HG03520 (cell line): Measurements from ENCODE around the gene XPNPEP2.

Source experiments
- ATAC-seq: cut with Tn5 transposase; IDR thresholded peaks from one replicate; pipeline ENCODE4 v1.9.1; 2021; ENCODE audit warnings: mild to moderate bottlenecking, moderate library complexity; ENCODE audit not compliant: unreplicated experiment

Gene XPNPEP2

DNA sequence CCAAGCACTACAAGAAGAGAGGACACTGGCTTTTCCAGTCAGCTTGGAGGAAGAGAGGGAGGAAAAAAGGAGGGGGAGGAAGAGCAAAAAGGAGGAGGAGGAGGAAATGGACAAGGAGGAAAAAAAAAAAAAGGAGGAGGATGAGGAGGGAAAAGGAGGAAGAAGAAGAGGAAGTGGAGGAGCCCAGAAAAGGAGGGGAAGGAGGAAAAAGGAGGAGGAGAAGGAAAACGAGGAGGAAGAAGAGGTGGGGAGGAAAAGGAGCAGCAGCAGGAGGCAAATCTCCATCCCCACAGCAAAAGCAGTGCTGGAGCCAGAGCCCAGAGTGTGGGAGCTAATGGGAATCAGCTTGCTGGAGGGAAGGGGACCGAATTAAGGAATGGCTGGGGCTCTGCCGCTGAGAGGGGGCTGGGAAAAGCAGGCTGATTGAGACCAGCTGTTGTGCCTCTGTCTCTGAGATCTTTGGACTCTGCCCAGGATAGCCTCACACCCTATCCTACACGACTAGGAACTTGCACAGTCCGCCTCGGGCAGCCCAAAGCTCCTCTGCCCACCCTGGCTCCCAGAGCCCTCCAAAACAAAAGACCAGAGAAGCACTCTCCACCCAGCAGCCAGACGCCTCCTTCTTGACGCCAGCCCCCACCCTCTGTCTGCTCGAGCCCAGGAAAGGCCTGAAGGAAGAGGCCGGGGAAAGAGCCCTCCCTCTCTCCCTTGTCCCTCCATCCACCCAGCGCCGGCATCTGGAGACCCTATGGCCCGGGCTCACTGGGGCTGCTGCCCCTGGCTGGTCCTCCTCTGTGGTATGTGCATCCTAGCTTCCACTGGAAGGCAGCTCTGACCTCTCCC lies at the start of gene XPNPEP2:
Gene XPNPEP2 (plus strand): TSS at position 514 of the 843 bp plus-strand sequence. CDS start 235 bp downstream, at position 749.
- ATAC-seq = no peak

GRCh38 chrX:129689796-129690195 lies 49.0 kb upstream of the XPNPEP2 start:
- ATAC-seq = no peak

GRCh38 chrX:129690435-129690834 lies 48.3 kb upstream of the XPNPEP2 start:
- no peak for ATAC-seq

DNA sequence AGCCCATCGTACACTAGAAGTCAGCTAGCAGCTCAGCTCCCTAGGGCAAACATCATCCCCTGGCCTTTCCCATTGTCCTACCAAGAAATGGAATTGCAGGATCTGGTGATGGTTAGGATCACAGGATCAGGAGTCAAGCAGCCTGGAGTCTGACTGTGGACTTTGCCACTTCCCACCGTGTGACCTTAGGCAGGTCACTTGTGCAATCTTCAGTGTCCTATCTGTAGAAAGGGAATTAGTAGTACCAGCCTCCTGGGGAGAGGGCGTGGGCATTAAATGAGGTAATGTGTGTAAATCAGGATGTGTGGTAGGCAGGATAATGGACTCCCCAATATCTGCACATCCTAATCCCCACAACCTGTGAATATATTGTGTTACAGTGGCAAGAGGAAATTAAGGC lies 45.4 kb upstream of the XPNPEP2 start:
- no peak for ATAC-seq

DNA sequence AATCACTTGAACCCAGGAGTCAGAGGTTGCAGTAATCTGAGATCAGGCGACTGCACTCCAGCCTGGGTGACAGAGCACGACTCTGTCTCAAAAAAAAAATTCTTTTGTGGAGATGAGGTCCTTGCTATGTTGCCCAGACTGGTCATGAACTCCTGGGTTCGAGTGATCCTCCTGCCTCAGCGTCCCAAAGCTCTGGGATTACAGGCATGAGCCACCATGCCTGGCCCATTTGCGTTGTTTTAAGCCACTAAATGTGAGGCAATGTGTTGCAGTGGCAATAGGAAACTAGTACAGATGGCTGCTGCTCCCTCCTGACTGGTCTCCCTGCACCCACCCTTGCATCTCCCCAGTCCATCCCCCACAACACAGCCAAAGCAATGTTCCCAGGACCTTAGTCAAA lies 44.0 kb upstream of the XPNPEP2 start:
- no peak for ATAC-seq

DNA sequence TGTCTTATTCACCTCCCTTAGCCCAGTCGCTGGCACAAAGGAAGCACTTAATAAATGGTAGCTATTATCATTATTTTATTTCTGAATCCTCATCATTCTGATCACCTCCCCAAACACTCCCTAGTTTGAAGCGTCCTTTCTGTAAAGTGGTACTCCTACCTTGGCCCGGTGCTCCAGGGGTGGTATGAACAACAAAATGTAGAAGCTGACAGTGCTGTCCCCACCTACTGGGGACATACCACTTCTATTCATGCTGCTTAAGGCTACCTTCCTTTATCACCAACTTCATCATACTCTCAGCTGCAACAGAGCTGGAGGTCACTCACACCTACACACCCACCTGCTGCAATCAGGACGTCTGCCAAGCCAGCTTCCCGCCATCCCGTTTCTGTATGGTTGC lies 43.2 kb upstream of the XPNPEP2 start:
- no peak for ATAC-seq

- ATAC-seq = no peak
These were observed 42.8 kb upstream of the XPNPEP2 start for GRCh38 chrX:129695937-129696336.

DNA sequence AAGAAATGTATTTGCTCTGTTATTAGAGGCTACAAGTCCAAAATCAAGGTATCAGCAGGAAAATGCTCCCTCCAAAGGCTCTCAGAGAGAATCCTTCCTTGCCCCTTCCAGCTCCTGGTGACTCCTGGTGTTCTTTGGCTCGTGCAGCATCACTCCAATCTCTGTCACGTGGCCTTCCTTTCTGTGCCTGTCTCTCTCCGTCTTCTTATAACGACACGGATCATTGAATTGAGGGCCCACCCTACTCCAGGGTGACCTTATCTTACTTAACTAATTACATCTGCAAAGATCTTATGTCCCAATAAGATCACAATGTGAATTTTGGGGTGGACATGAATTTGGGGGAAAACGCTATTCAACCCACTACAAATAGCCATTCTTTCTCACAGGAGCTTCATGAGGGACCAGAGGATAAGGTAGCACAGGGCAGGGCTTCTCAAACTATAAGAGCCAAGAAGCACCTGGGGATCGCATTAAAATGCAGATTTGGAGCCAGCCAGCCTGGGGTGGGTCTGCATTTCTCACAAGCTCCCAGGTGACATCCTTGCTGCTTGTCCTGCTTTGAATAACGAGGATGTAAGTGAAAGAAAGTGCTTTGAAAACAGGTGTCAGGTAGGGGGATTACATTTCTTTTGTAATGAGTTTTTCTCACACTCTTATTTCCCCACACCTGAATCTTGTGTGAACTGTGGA lies 42.2 kb upstream of the XPNPEP2 start:
- ATAC-seq = no peak

DNA sequence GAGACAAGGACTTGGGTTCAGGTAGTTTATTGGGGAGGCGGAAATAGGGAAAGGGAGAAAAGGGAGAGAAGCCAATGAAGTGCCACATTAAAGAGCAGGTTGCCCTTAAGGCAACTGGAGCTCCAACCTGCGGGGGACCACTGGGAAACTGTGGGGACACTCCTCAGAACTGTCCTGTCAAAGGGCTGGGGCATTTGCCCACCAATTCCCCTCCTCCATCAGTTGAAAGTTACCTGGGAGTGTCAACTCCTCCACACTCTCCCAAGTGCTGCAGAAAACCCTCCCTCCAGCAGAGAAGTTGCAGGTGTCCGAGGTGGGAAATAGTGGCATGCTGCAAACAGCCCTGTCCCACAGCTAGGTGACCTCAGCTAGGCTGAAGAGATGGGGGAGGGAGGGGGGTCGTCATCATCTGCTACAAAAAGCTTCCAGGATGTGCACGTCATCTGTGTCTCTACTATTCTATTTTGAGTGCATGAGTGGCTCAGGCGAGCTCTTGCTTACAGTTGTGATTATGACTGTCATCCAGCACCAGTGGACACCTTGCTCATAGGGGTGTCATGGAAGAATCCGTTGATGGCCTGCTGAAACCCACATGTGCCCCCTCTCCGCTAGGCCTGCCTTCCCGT lies 41.5 kb upstream of the XPNPEP2 start:
- ATAC-seq = no peak

DNA sequence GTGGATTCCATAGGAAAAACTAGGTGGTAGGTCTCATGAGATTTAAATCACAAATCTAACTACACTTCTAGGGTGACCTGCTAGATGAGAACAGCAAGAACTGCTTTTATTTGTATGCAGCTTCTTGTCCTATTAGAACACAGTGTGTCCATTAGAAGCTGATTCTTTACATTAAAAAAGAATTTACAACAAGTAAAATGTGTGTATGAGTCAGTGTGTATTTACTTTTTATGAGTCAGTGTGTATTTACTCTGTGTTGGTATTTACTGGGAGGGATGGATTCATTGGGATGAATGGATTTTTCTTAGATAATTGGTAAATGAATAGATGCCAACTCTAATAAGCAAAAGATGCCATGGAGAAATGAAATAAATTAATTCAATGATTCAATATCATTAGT lies 40.6 kb upstream of the XPNPEP2 start:
- ATAC-seq = no peak

DNA sequence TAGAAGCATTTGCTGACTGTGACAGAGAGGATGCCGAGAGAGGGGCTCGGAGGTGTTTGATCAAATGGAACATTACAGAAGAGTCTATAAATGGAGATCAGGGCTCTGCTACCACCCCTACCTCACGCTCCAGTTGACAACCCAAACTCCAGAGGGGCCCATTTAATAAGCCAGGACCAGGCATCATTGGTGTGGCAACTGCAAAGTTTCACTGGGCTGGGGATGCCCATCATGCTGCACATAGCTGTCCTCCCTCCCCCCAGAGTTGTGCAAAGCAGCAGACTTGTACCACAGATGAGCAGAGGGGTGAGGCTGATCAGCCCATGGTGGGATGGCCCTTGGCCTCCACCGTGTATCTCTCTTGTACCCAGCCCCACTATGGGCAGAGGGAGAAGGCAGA lies 38.2 kb upstream of the XPNPEP2 start:
- no peak for ATAC-seq

GRCh38 chrX:129701624-129702069 lies 37.1 kb upstream of the XPNPEP2 start:
- ATAC-seq = no peak

- no peak for ATAC-seq
These were observed 34.3 kb upstream of the XPNPEP2 start for GRCh38 chrX:129704491-129704890.

DNA sequence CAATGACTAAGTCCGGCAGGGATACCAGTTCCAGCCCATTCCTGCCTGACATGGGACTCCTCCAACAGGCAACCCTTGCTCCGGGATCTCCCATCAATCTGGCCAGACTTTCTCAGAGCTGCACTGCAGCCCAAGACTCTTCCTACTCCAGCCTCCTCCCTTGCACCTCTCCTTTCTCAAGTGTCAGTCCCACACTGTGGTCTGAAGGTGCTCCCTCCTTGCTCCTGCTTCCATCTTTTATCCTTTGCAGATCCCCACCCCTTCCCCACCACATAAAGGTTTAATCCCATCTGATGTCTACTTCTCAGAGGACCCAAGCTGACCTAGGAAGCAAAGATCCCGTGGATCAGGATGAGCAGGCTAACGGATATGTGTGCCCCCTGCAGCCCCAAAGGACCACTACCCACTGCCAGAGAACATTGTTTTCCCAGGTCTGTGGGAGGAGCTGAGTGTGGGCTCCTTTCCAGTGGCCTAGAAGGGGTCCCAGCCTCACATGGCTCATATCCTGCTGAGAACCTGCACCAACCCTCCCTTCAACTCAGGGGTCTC lies 33.3 kb upstream of the XPNPEP2 start:
- no peak for ATAC-seq

GRCh38 chrX:129705988-129706387 lies 32.8 kb upstream of the XPNPEP2 start:
- no peak for ATAC-seq

DNA sequence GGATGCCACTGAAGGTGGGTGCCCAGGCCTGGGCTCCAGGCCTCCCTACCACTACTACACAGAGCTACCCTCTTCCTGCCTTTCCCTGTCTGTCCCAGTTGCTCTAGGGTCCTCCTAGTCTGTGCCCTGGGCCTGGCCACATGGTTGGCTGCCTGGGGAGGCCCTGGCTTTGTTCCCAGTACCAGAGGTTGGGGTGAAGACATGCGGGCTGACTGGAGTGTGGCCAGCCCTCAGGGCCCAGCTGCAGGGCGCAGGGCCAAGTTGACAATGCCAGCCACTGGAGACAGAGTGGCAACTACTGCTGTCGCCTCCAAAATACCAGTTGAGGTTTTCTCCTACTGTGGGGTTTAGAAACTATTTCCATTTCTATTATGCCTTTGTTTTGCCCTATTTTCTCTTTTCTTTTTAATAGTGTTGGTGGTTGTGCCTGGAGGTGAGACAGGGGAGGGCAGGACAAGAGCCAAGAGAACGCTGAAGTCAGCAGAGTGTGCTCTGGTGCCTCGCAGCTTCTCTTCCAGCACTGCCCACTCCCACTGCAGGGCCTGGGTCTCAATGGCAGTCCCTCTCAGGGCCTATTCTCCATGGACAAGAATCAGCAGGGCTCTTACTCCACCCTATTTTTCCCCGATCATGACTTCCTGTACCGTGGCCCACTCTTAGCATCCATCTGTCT lies 32.2 kb upstream of the XPNPEP2 start:
- ATAC-seq = no peak

DNA sequence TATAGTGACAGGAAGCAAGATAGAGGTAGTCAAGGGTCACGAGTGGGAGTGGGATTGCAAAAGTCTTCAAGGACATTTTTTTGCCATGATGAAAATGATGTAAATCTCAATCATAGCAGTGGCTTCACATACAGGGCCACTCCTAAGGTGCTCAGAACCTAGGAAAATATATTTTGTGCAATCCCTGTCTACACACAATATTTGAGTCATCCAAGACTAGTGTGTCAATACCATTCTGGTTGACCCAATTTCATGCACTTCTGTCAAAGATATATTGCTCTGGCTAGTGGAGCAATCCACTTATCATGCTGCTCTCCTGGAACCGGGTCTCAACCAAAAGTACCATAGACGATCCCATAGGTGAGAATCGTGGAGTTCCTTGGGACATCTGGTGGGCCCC lies 24.2 kb upstream of the XPNPEP2 start:
- no peak for ATAC-seq

GRCh38 chrX:129716507-129716906 lies 22.3 kb upstream of the XPNPEP2 start:
- ATAC-seq = no peak

GRCh38 chrX:129717892-129718291 lies 20.9 kb upstream of the XPNPEP2 start:
- ATAC-seq = no peak

GRCh38 chrX:129718676-129719075 lies 20.1 kb upstream of the XPNPEP2 start:
- ATAC-seq = no peak

DNA sequence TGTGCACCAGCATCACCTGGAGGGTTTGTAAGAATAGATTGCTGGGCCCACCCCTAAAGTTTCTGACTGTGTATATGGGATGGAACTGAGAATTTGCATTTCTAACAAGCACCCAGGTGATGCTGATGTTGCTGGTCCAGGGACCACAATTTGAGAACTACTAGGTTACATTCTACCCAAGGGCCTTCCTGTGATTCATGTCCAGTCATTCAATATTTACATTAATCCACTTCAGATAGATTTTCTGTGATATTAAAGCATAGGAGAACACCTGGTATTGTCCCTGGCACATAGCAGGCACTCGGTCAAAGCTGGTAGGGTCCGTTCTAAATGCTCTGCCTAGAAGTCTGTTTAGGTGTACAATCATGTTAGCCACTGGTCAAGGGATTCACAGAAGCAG lies 19.5 kb upstream of the XPNPEP2 start:
- ATAC-seq = no peak
